Omental fat pad (tissue), 4 donors: ENCODE results near the gene AGPAT1. TPM values are rescaled to one million over a fixed set of nuclear protein-coding genes. Genes with fewer than 3 reads are reported as not detected.

ENCODE experiments used
- ATAC-seq: fragments of 150-250 bp; one replicate; pipeline ENCODE4 v1.9.1; 2016; ENCODE audit warnings: mild to moderate bottlenecking, moderate library complexity; ENCODE audit not compliant: low FRiP score
- DNase-seq: peaks from one replicate; pipeline ENCODE4 v3.0.0-alpha.2; 2019; ENCODE audit warnings: low spot score
- CTCF ChIP-seq, 3 donors: fragments of 450-650 bp; IDR thresholded peaks; one replicate each; pipeline ENCODE4 v1.5.1; 2016 to 2017; ENCODE audit warnings: antibody characterized with exemption in 3 of 3, mild to moderate bottlenecking in 3 of 3, moderate library complexity in 2 of 3
- total RNA-seq, 4 donors: library from RNA; depleted of rRNA; stranded (reverse); fragments of >200 nt; gene quantifications; one replicate each; pipeline ENCODE4 v1.1.0, GENCODE V29; 2016

Gene AGPAT1
- total RNA-seq, 4 donors from 2014 or later = 26.4 to 40.9 (median 35.7) TPM

GRCh38 chr6:32174416-32174815 lies 1.5 kb downstream of the AGPAT1 start:
- ATAC-seq (no peak), DNase-seq (no peak)
- TF ChIP-seq CTCF (IDR thresholded peaks at IDR 0.05) = no peak

- ATAC-seq = no peak
- no peak for TF ChIP-seq CTCF (IDR thresholded peaks at IDR 0.05)
- no peak for DNase-seq
These were observed 2.7 kb downstream of the AGPAT1 start for GRCh38 chr6:32173051-32173727.

GRCh38 chr6:32171234-32171633 lies 4.7 kb downstream of the AGPAT1 start:
- ATAC-seq = no peak
- TF ChIP-seq CTCF (IDR thresholded peaks at IDR 0.05) = no peak
- DNase-seq = no peak

DNA sequence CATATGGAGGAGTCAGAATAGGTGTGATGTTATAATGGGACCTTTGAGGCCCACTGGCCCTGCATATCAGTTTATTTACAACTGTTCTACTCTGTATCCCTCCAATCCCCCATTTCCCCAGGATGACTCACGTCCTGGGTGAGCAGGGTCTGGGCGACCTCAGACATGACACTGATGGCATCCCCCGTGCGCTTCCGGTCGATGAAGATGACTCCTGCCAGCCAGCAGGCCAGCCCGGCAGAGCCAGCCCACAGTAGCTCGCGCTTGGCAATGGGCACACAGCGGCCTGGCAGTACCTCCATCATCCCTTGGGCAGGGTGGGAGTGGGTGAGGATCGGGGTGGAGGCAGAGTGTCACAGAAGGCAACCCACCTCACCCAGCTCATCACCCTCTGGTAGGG lies 5.6 kb downstream of the AGPAT1 start:
- ATAC-seq (no peak), DNase-seq (no peak)
- no peak for TF ChIP-seq CTCF (IDR thresholded peaks at IDR 0.05)

DNA sequence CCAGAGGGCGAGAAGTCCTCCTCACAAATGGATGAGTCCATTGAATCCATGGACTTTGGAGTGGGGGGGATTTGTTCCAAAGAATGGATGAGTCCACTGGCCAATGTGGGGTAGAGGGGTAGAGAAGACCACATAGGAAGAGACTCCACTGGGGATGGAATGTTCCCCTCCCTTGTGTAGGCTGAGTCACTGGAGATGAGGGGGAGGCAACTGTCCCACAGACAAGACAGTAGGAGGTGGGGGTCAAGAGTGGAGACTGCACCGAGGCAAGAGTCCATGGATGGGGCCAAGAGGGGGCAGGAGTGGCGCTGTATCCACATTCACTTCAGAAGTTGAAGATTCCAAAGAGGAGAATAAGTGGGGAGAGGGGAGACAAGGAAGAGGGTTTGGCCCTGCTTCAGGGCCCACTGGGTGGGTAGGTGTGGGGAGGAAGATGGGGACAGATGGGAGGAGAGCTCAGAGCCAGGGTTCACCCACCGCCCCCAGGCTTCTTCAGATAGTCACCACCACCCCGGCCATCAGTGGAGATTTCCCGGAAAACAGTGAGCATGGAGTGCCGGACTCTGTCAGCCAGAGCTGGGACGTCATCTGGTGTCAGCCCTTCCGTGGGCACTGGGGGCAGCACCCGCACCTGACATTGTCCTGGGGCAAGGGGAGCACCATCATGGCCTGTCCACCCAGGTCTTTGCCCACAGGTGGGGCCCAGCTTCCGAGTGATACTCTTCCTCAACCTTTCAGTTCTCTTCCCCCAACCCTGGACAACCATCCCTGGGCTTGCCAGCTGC lies 6.9 kb downstream of the AGPAT1 start:
- DNase-seq (no peak), ATAC-seq (no peak)
- no peak for TF ChIP-seq CTCF (IDR thresholded peaks at IDR 0.05)

GRCh38 chr6:32168350-32168749 lies 7.5 kb downstream of the AGPAT1 start:
- ATAC-seq (no peak), DNase-seq (no peak)
- no peak for TF ChIP-seq CTCF (IDR thresholded peaks at IDR 0.05)
